HCT116 (cell line): Measurements from ENCODE around the gene SYT7. TPM values are rescaled to one million over a fixed set of nuclear protein-coding genes. Genes with fewer than 3 reads are reported as not detected.

Source experiments
- ATAC-seq: fragments of 200-7000 bp; cut with Tn5 transposase; 2 replicates; pipeline ENCODE4 v1.9.1; 2020; ENCODE audit warnings: mild to moderate bottlenecking, moderate library complexity
- BruUV-seq: library from RNA; stranded (reverse); fragments of 400-500 nt; replicated peaks from 2 replicates; lab custom pipeline; 2021; lab: Mats Ljungman, UMichigan
- CTCF ChIA-PET: fragments of 300-600 bp; sonication (Branson Sonifier 250); formaldehyde crosslinking; loops from one replicate; lab custom pipeline; 2021; ENCODE audit warnings: antibody characterized with exemption; lab: Charles Lee
- POLR2A ChIA-PET: fragments of 300-600, 350-600 bp; sonication (Branson Sonifier 250); formaldehyde crosslinking; loops from one replicate; lab custom pipeline; 2021; ENCODE audit warnings: antibody characterized with exemption; lab: Charles Lee
- RAD21 ChIA-PET, 2 experiments: fragments of 300-600 bp; sonication (Branson Sonifier 250); formaldehyde crosslinking; loops; one replicate each; lab custom pipeline; 2023; ENCODE audit warnings: low total read pairs in 2 of 2; ENCODE audit not compliant: uncharacterized antibody in 2 of 2, unreplicated experiment in 2 of 2, low non-redundant PET in 1 of 2; lab: Charles Lee
- DNase-seq: peaks from one replicate; pipeline ENCODE4 v3.0.0-alpha.2; 2010; ENCODE audit warnings: low read depth, low spot score
- H2AFZ ChIP-seq: fragments of 200-600 bp; shearing (Covaris generic), sonication (generic); 2 replicates; pipeline ENCODE4 v1.6.1; 2017; ENCODE audit warnings: low read depth, mixed run types, mixed read lengths, antibody characterized with exemption, low read length; ENCODE audit not compliant: poor library complexity, severe bottlenecking
- H3K27ac ChIP-seq: 2 replicates; pipeline ENCODE4 v1.5.1; 2012; ENCODE audit warnings: low read depth, low read length
- H3K27me3 ChIP-seq: fragments of 200-600 bp; sonication (generic); 2 replicates; pipeline ENCODE4 v1.6.1; 2016; ENCODE audit warnings: mixed run types, low read length, mixed read lengths; ENCODE audit not compliant: insufficient read depth
- H3K36me3 ChIP-seq, 2 experiments: fragments of 200-500 bp in 1 of 2; fragments of 200-600 bp in 1 of 2; sonication (Bioruptor generic) in 1 of 2; sonication (generic) in 1 of 2; 2 replicates each; pipeline versions ENCODE4 v1.5.1 to v1.6.1; 2014 to 2016; ENCODE audit warnings: low read length in 2 of 2, inconsistent platforms in 1 of 2, mixed read lengths in 1 of 2, mixed run types in 1 of 2; ENCODE audit not compliant: insufficient read depth in 2 of 2, control insufficient read depth in 1 of 2
- H3K4me1 ChIP-seq, 2 experiments: fragments of 200-600 bp in 1 of 2; sonication (generic) in 1 of 2; 2 replicates each; pipeline versions ENCODE4 v1.5.1 to v1.6.1; 2012 to 2017; ENCODE audit warnings: low read length in 2 of 2, inconsistent platforms in 1 of 2, mild to moderate bottlenecking in 1 of 2, mixed read lengths in 1 of 2, mixed run types in 1 of 2, moderate library complexity in 1 of 2; ENCODE audit not compliant: insufficient read depth in 2 of 2, control insufficient read depth in 1 of 2
- H3K4me2 ChIP-seq: fragments of 200-600 bp; sonication (generic); 2 replicates; pipeline ENCODE4 v1.6.1; 2017; ENCODE audit warnings: mixed run types, low read length, mixed read lengths
- H3K4me3 ChIP-seq, 2 experiments: fragments of 200-600 bp in 1 of 2; sonication (generic) in 1 of 2; replicated peaks in 1 of 2; 2 replicates each; pipeline ENCODE4 v1.5.1; 2011 to 2016; ENCODE audit warnings: low read length in 2 of 2, control low read depth in 1 of 2, low read depth in 1 of 2, mild to moderate bottlenecking in 1 of 2, mixed read lengths in 1 of 2, mixed run types in 1 of 2
- H3K79me2 ChIP-seq: fragments of 200-600 bp; sonication (generic); 2 replicates; pipeline ENCODE4 v1.6.1; 2017; ENCODE audit warnings: mild to moderate bottlenecking, mixed run types, low read length, moderate library complexity, mixed read lengths; ENCODE audit not compliant: insufficient read depth
- H3K9ac ChIP-seq: fragments of 200-600 bp; sonication (generic); 2 replicates; pipeline ENCODE4 v1.6.1; 2016; ENCODE audit warnings: low read length, mixed read lengths
- H3K9me2 ChIP-seq: fragments of 200-600 bp; sonication (generic), shearing (Covaris generic); 2 replicates; pipeline ENCODE4 v1.6.1; 2017; ENCODE audit warnings: mixed run types, mild to moderate bottlenecking, moderate library complexity; ENCODE audit not compliant: insufficient read depth
- H3K9me3 ChIP-seq, 2 experiments: fragments of 200-500 bp in 1 of 2; fragments of 200-600 bp in 1 of 2; sonication (Bioruptor generic) in 1 of 2; sonication (generic) in 1 of 2; 2 replicates each; pipeline ENCODE4 v1.6.1; 2014 to 2017; ENCODE audit warnings: low read length in 2 of 2, mixed read lengths in 2 of 2, inconsistent platforms in 1 of 2, low read depth in 1 of 2, mild to moderate bottlenecking in 1 of 2, mixed run types in 1 of 2, moderate library complexity in 1 of 2; ENCODE audit not compliant: control insufficient read depth in 1 of 2, insufficient read depth in 1 of 2
- H4K20me1 ChIP-seq: fragments of 200-600 bp; sonication (generic), shearing (Covaris generic); 2 replicates; pipeline ENCODE4 v1.6.1; 2017; ENCODE audit warnings: mixed run types, mild to moderate bottlenecking, moderate library complexity; ENCODE audit not compliant: insufficient read depth
- CBX3 ChIP-seq: IDR thresholded peaks from 2 replicates; pipeline ENCODE4 v1.6.1; 2012; ENCODE audit warnings: low read depth
- CEBPB ChIP-seq: IDR thresholded peaks from 2 replicates; pipeline ENCODE4 v1.6.1; 2012; ENCODE audit warnings: low read depth
- EGR1 ChIP-seq: IDR thresholded peaks from 2 replicates; pipeline ENCODE4 v1.6.1; 2012; ENCODE audit warnings: low read depth
- FOSL1 ChIP-seq: IDR thresholded peaks from 2 replicates; pipeline ENCODE4 v1.6.1; 2012; ENCODE audit warnings: low read depth
- RAD21 ChIP-seq: IDR thresholded peaks from 2 replicates; pipeline ENCODE4 v1.6.1; 2012; ENCODE audit warnings: low read depth, mild to moderate bottlenecking
- SP1 ChIP-seq: IDR thresholded peaks from 2 replicates; pipeline ENCODE4 v1.6.1; 2012; ENCODE audit warnings: low read depth
- SRF ChIP-seq: IDR thresholded peaks from 2 replicates; pipeline ENCODE4 v1.6.1; 2012; ENCODE audit warnings: low read depth
- TCF7L2 ChIP-seq: IDR thresholded peaks from 2 replicates; pipeline ENCODE4 v1.7.0; 2011; ENCODE audit warnings: borderline replicate concordance, inconsistent platforms; ENCODE audit not compliant: insufficient read depth, insufficient read length; ENCODE audit errors: extremely low read depth
- YY1 ChIP-seq: IDR thresholded peaks from 2 replicates; pipeline ENCODE4 v1.6.1; 2011; ENCODE audit warnings: low read length, low read depth, moderate library complexity, mild to moderate bottlenecking; ENCODE audit not compliant: insufficient replicate concordance; ENCODE audit errors: extremely low read depth
- ZFX ChIP-seq: fragments of 450-650 bp; IDR thresholded peaks from 2 replicates; pipeline ENCODE4 v1.6.1; 2017
- intact Hi-C: fragments of 100-400 bp; cut with micrococcal nuclease; formaldehyde crosslinking; loops from 2 replicates; pipeline ENCODE4 v1.10.0; 2022
- total RNA-seq: library from RNA; stranded (reverse); gene quantifications from one replicate; pipeline ENCODE4 v1.2.1, GENCODE V29; 2021; ENCODE audit not compliant: unreplicated experiment
- TF ChIP-seq, protein P1 (sequence below): IDR thresholded peaks from 2 replicates; pipeline ENCODE4 v1.6.1; 2012; ENCODE audit warnings: low read depth
- TF ChIP-seq, protein P2 (sequence below), 3 experiments: fragments of 200-600 bp in 1 of 3; sonication (generic) in 1 of 3; IDR thresholded peaks in 2 of 3; conservative IDR thresholded peaks in 1 of 3; 2 replicates each; pipeline ENCODE4 v1.5.1; 2012 to 2017; ENCODE audit warnings: low read depth in 2 of 3, low read length in 2 of 3, antibody characterized with exemption in 1 of 3, borderline replicate concordance in 1 of 3, control low read depth in 1 of 3, mild to moderate bottlenecking in 1 of 3, mixed read lengths in 1 of 3, mixed run types in 1 of 3, moderate library complexity in 1 of 3; ENCODE audit not compliant: insufficient read depth in 1 of 3

SYT7 gene
- total RNA-seq, 1 experiment from 2014 or later: 27.4 TPM

- Histone ChIP-seq H3K9ac (no peak overlapping the region), H3K36me3 (no peaks in the 10 kb centered on the region), H3K4me3 (no peak overlapping the region), H4K20me1 (no peaks in the 10 kb centered on the region), H3K79me2 (no peaks in the 10 kb centered on the region), H3K9me2 (no peaks in the 10 kb centered on the region), H2AFZ (no peak overlapping the region), H3K9me3 (no peaks in the 10 kb centered on the region), H3K27me3 (no peaks in the 10 kb centered on the region), H3K27ac (no peak overlapping the region), H3K4me1 (peaks cover 0 to 9% of the 10 kb centered on the region in 2 experiments; a peak in 1 of 4 replicates), H3K4me2 (no peak overlapping the region)
- DNase-seq: no peak
- POLR2A ChIA-PET: no interaction called here
- BruUV-seq: no TSS peak
- RAD21 ChIA-PET: interaction anchor here (1.1 kb wide), 2 partner anchors 35 kb away, joined by 4 to 5 read pairs; no protein-coding TSS in a partner anchor
- TF ChIP-seq TCF7L2 (no peak), SRF (no peak), SP1 (no peak)
- CTCF ChIA-PET: interaction anchor here (0.6 to 2.9 kb wide), 27 partner anchors 9 to 252 kb away, joined by 3 to 18 read pairs (median 4); no protein-coding TSS in a partner anchor
- no peak for ATAC-seq
- intact Hi-C loops: no loop called here
Measured at GRCh38 chr11:61481806-61482205, 99.1 kb downstream of the SYT7 start.

GRCh38 chr11:61480994-61481335, 99.9 kb downstream of the SYT7 start:
- no peak overlapping the region for H3K9ac ChIP-seq
- intact Hi-C loops: no loop called here
- no peaks in the 10 kb centered on the region for H4K20me1 ChIP-seq
- TF ChIP-seq ZFX (no peak), FOSL1 (no peak), CEBPB (no peak), RAD21 (no peak), YY1 (no peak), EGR1 (no peak), TCF7L2 (no peak), CBX3 (no peak), SRF (no peak)
- TF ChIP-seq, protein P1, sequence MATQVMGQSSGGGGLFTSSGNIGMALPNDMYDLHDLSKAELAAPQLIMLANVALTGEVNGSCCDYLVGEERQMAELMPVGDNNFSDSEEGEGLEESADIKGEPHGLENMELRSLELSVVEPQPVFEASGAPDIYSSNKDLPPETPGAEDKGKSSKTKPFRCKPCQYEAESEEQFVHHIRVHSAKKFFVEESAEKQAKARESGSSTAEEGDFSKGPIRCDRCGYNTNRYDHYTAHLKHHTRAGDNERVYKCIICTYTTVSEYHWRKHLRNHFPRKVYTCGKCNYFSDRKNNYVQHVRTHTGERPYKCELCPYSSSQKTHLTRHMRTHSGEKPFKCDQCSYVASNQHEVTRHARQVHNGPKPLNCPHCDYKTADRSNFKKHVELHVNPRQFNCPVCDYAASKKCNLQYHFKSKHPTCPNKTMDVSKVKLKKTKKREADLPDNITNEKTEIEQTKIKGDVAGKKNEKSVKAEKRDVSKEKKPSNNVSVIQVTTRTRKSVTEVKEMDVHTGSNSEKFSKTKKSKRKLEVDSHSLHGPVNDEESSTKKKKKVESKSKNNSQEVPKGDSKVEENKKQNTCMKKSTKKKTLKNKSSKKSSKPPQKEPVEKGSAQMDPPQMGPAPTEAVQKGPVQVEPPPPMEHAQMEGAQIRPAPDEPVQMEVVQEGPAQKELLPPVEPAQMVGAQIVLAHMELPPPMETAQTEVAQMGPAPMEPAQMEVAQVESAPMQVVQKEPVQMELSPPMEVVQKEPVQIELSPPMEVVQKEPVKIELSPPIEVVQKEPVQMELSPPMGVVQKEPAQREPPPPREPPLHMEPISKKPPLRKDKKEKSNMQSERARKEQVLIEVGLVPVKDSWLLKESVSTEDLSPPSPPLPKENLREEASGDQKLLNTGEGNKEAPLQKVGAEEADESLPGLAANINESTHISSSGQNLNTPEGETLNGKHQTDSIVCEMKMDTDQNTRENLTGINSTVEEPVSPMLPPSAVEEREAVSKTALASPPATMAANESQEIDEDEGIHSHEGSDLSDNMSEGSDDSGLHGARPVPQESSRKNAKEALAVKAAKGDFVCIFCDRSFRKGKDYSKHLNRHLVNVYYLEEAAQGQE: no peak
- TF ChIP-seq, protein P2, sequence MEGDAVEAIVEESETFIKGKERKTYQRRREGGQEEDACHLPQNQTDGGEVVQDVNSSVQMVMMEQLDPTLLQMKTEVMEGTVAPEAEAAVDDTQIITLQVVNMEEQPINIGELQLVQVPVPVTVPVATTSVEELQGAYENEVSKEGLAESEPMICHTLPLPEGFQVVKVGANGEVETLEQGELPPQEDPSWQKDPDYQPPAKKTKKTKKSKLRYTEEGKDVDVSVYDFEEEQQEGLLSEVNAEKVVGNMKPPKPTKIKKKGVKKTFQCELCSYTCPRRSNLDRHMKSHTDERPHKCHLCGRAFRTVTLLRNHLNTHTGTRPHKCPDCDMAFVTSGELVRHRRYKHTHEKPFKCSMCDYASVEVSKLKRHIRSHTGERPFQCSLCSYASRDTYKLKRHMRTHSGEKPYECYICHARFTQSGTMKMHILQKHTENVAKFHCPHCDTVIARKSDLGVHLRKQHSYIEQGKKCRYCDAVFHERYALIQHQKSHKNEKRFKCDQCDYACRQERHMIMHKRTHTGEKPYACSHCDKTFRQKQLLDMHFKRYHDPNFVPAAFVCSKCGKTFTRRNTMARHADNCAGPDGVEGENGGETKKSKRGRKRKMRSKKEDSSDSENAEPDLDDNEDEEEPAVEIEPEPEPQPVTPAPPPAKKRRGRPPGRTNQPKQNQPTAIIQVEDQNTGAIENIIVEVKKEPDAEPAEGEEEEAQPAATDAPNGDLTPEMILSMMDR (IDR thresholded peaks at IDR 0.05 in 2 of 3, conservative IDR thresholded peaks at IDR 0.05 in 1 of 3; ENCODE audit: borderline replicate concordance in 1 of 3, insufficient read depth in 1 of 3, low read depth in 2 of 3, low read length in 2 of 3): no peak
- H3K27ac ChIP-seq: no peak overlapping the region
- peaks cover 0 to 9% of the 10 kb centered on the region in 2 experiments; a peak in 1 of 4 replicates for H3K4me1 ChIP-seq
- H3K27me3 ChIP-seq: no peaks in the 10 kb centered on the region
- no peaks in the 10 kb centered on the region for H3K79me2 ChIP-seq
- no peak overlapping the region for H3K4me2 ChIP-seq
- H3K36me3 ChIP-seq: no peaks in the 10 kb centered on the region
- ChIA-PET RAD21 (no interaction called here), CTCF (interaction anchor here (0.8 kb wide), 1 partner anchor 31 kb away, joined by 3 read pairs; no protein-coding TSS in a partner anchor), POLR2A (no interaction called here)
- no peak overlapping the region for H2AFZ ChIP-seq
- ATAC-seq: no peak
- H3K4me3 ChIP-seq: no peak overlapping the region
- H3K9me3 ChIP-seq: no peaks in the 10 kb centered on the region
- no peaks in the 10 kb centered on the region for H3K9me2 ChIP-seq
- BruUV-seq: no TSS peak
- no peak for DNase-seq
